HepG2 (cell line): ENCODE results near the gene RILP. TPM values are rescaled to one million over a fixed set of nuclear protein-coding genes. Genes with fewer than 3 reads are reported as not detected.
A peak's percentile ranks its signal among the peaks of the same experiment; 100 is the strongest.

Experiments used
- ETV6 ChIP-seq: sonication (generic); formaldehyde crosslinking; conservative IDR thresholded peaks from 2 replicates; pipeline ENCODE4 v1.4.0; 2020; ENCODE audit warnings: missing genetic modification reagents
- FLYWCH1 ChIP-seq: sonication (generic); formaldehyde crosslinking; IDR thresholded peaks from 2 replicates; pipeline ENCODE4 v1.8.1; 2023; ENCODE audit warnings: mild to moderate bottlenecking, missing genetic modification reagents
- FOXM1 ChIP-seq: sonication (generic); formaldehyde crosslinking; IDR thresholded peaks from 2 replicates; pipeline ENCODE4 v1.5.0; 2020; ENCODE audit warnings: missing genetic modification reagents
- HDAC1 ChIP-seq: sonication (generic); formaldehyde crosslinking; IDR thresholded peaks from 2 replicates; pipeline ENCODE4 v1.5.1; 2020; ENCODE audit warnings: mild to moderate bottlenecking, missing genetic modification reagents
- MIER3 ChIP-seq: IDR thresholded peaks from 2 replicates; pipeline ENCODE4 v1.6.1; 2016; ENCODE audit warnings: missing compliant biosample characterization, borderline replicate concordance
- MYC ChIP-seq: sonication (generic); formaldehyde crosslinking; IDR thresholded peaks from 2 replicates; pipeline ENCODE4 v1.9.0; 2021; ENCODE audit warnings: missing genetic modification reagents, borderline replicate concordance
- NR2F1 ChIP-seq, 2 experiments: fragments of 450-650 bp in 1 of 2; formaldehyde crosslinking in 1 of 2; IDR thresholded peaks; 2 replicates each; pipeline versions ENCODE4 v1.5.0 to v1.6.1; 2016 to 2020; ENCODE audit warnings: mild to moderate bottlenecking in 1 of 2, missing compliant biosample characterization in 1 of 2, missing genetic modification reagents in 1 of 2, moderate library complexity in 1 of 2
- NR2F2 ChIP-seq: IDR thresholded peaks from 2 replicates; pipeline ENCODE4 v1.6.1; 2012; ENCODE audit warnings: low read depth, inconsistent platforms, borderline replicate concordance
- POGZ ChIP-seq: sonication (generic); formaldehyde crosslinking; IDR thresholded peaks from 2 replicates; pipeline ENCODE4 v1.4.0; 2020; ENCODE audit warnings: mild to moderate bottlenecking, missing genetic modification reagents
- RXRA ChIP-seq: sonication (generic); formaldehyde crosslinking; IDR thresholded peaks from 2 replicates; pipeline ENCODE4 v1.5.1; 2020; ENCODE audit warnings: missing genetic modification reagents
- SOX6 ChIP-seq, 2 experiments: fragments of 450-650 bp in 1 of 2; sonication (generic) in 1 of 2; formaldehyde crosslinking in 1 of 2; IDR thresholded peaks; 2 replicates each; pipeline versions ENCODE4 v1.4.0 to v1.6.1; 2017 to 2020; ENCODE audit warnings: antibody characterized with exemption in 1 of 2, mild to moderate bottlenecking in 1 of 2, missing genetic modification reagents in 1 of 2
- SP1 ChIP-seq, 2 experiments: fragments of 450-650 bp in 1 of 2; sonication (generic) in 1 of 2; formaldehyde crosslinking in 1 of 2; IDR thresholded peaks; 2 replicates each; pipeline versions ENCODE4 v1.4.0 to v1.6.1; 2016 to 2020; ENCODE audit warnings: missing genetic modification reagents in 1 of 2
- ZBTB33 ChIP-seq: sonication (generic); formaldehyde crosslinking; IDR thresholded peaks from 2 replicates; pipeline ENCODE4 v1.4.0; 2020; ENCODE audit warnings: missing genetic modification reagents
- ZNF264 ChIP-seq: sonication (generic); formaldehyde crosslinking; IDR thresholded peaks from 2 replicates; pipeline ENCODE4 v1.4.0; 2020; ENCODE audit warnings: missing genetic modification reagents
- ZNF318 ChIP-seq: sonication (generic); formaldehyde crosslinking; IDR thresholded peaks from 2 replicates; pipeline ENCODE4 v1.4.0; 2020; ENCODE audit warnings: mild to moderate bottlenecking, missing genetic modification reagents
- ZNF362 ChIP-seq: sonication (generic); formaldehyde crosslinking; IDR thresholded peaks from 2 replicates; pipeline ENCODE4 v1.4.0; 2020; ENCODE audit warnings: missing genetic modification reagents, mild to moderate bottlenecking, borderline replicate concordance
- ZNF552 ChIP-seq: sonication (generic); formaldehyde crosslinking; IDR thresholded peaks from 2 replicates; pipeline ENCODE4 v1.9.0; 2022; ENCODE audit warnings: missing genetic modification reagents, mild to moderate bottlenecking, borderline replicate concordance
- ZNF816 ChIP-seq: sonication (generic); formaldehyde crosslinking; IDR thresholded peaks from 2 replicates; pipeline ENCODE4 v1.8.0; 2022; ENCODE audit warnings: missing genetic modification reagents, mild to moderate bottlenecking, borderline replicate concordance
- polyA plus RNA-seq, 8 experiments: library from polyadenylated mRNA; depleted of rRNA in 3 of 8; stranded (reverse) in 7 of 8; unstranded in 1 of 8; fragments of >200 nt; fragmentation: Illumina TruSeq in 4 of 8; extraction: Trizol in 4 of 8; gene quantifications; 2 replicates each; pipeline versions ENCODE4 v1.2.1 to v1.2.3, GENCODE V29; 2011 to 2016; ENCODE audit warnings: low read depth in 4 of 8, missing spikeins in 1 of 8, mixed read lengths in 1 of 8; ENCODE audit not compliant: insufficient read depth in 1 of 8
- total RNA-seq, 5 experiments: library from RNA; depleted of rRNA; stranded (reverse); fragments of >200 nt; fragmentation: Illumina TruSeq; extraction: Trizol; gene quantifications; 2 replicates each; pipeline ENCODE4 v1.2.3, GENCODE V29; 2016; ENCODE audit warnings: low read depth in 1 of 5

Gene RILP
- total and polyA plus RNA-seq, 2 of the 13 experiments (the other 11 are each of a cell fraction or from before 2014, with no cell fraction given): 6.6 to 8.1 TPM

GRCh38 chr17:1627982-1628855 is 21.4 kb downstream of the RILP start, which contains the start of gene SLC43A2 (continued):
- TF ChIP-seq ZNF318 (CRISPR knock-in tag) (no peak), MIER3 (no peak), ZBTB33 (CRISPR knock-in tag) (no peak), ZNF362 (CRISPR knock-in tag) (no peak), SOX6 (IDR thresholded peaks at IDR 0.05) (no peak), SOX6 (CRISPR knock-in tag; IDR thresholded peaks at IDR 0.05) (peak; percentile 46), MYC (peak; percentile 34; the same call in 1 of the 2 replicates), ZNF552 (CRISPR knock-in tag) (no peak), POGZ (no peak), ETV6 (CRISPR knock-in tag) (no peak), RXRA (CRISPR knock-in tag) (no peak; the same call in 1 of the 2 replicates), FOXM1 (no peak), HDAC1 (no peak), FLYWCH1 (no peak), SP1 (IDR thresholded peaks at IDR 0.05) (no peak), SP1 (CRISPR knock-in tag; IDR thresholded peaks at IDR 0.05) (0 out of 2 replicates have a peak, but pooled peaks have one; percentile 54), NR2F2 (no peak), NR2F1 (CRISPR knock-in tag; IDR thresholded peaks at IDR 0.05) (no peak), ZNF264 (CRISPR knock-in tag) (no peak), ZNF816 (CRISPR knock-in tag) (no peak)
